Measurements from ENCODE around the gene LIN37. TPM values are rescaled to one million over a fixed set of nuclear protein-coding genes. Genes with fewer than 3 reads are reported as not detected.

Gene LIN37
- total RNA-seq, 1 donor = 9.0 TPM

GRCh38 chr19:35780058-35780457, 31.7 kb downstream of the LIN37 start:
- no peak for TF ChIP-seq CTCF (IDR thresholded peaks at IDR 0.05; ENCODE audit: extremely low read depth, low read depth, low read length)
- no peak overlapping the region for H2AFZ ChIP-seq (ENCODE audit: low read length)

GRCh38 chr19:35780717-35781116, 32.3 kb downstream of the LIN37 start:
- peaks cover 2% of the 10 kb centered on the region for H3K79me2 ChIP-seq (ENCODE audit: insufficient read depth, low read length)
- no peak overlapping the region for H3K27ac ChIP-seq (ENCODE audit: low read depth, low read length)
- no peaks in the 10 kb centered on the region for H3K27me3 ChIP-seq (ENCODE audit: insufficient read depth, low read length)
- H2AFZ ChIP-seq (ENCODE audit: low read length) = no peak overlapping the region
- H3K36me3 ChIP-seq (ENCODE audit: insufficient read depth, low read length) = no peaks in the 10 kb centered on the region
- DNase-seq (ENCODE audit: insufficient read length, low spot score, missing footprints) = peak; percentile 47
- H3K9me3 ChIP-seq (ENCODE audit: low read depth, low read length) = no peaks in the 10 kb centered on the region
- no peak for TF ChIP-seq CTCF (IDR thresholded peaks at IDR 0.05; ENCODE audit: extremely low read depth, low read depth, low read length)
- H3K4me2 ChIP-seq (ENCODE audit: insufficient read depth, low read length) = no peak overlapping the region
- H3K4me1 ChIP-seq (ENCODE audit: insufficient read depth, low read length) = no peaks in the 10 kb centered on the region
- H3K4me3 ChIP-seq (ENCODE audit: insufficient read depth, low read length) = no peak overlapping the region
- H4K20me1 ChIP-seq (ENCODE audit: insufficient read depth, low read length) = no peaks in the 10 kb centered on the region

More at GRCh38 chr19:35780058-35780457, 31.7 kb downstream of the LIN37 start:
- no peaks in the 10 kb centered on the region for H4K20me1 ChIP-seq (ENCODE audit: insufficient read depth, low read length)
- no peak overlapping the region for H3K27ac ChIP-seq (ENCODE audit: low read depth, low read length)
- peak; percentile 72 for DNase-seq (ENCODE audit: insufficient read length, low spot score, missing footprints)
- H3K79me2 ChIP-seq (ENCODE audit: insufficient read depth, low read length) = peaks cover 2% of the 10 kb centered on the region
- H3K27me3 ChIP-seq (ENCODE audit: insufficient read depth, low read length) = no peaks in the 10 kb centered on the region
- H3K4me3 ChIP-seq (ENCODE audit: insufficient read depth, low read length) = no peak overlapping the region
- no peaks in the 10 kb centered on the region for H3K9me3 ChIP-seq (ENCODE audit: low read depth, low read length)
- H3K4me1 ChIP-seq (ENCODE audit: insufficient read depth, low read length) = peaks cover under 1% of the 10 kb centered on the region
- no peaks in the 10 kb centered on the region for H3K36me3 ChIP-seq (ENCODE audit: insufficient read depth, low read length)
- H3K4me2 ChIP-seq (ENCODE audit: insufficient read depth, low read length) = no peak overlapping the region

GRCh38 chr19:35781650-35782049, 33.3 kb downstream of the LIN37 start:
- Histone ChIP-seq H3K79me2 (ENCODE audit: insufficient read depth, low read length) (no peaks in the 10 kb centered on the region), H3K36me3 (ENCODE audit: insufficient read depth, low read length) (no peaks in the 10 kb centered on the region), H3K4me3 (ENCODE audit: insufficient read depth, low read length) (no peak overlapping the region), H2AFZ (ENCODE audit: low read length) (no peak overlapping the region), H3K4me1 (ENCODE audit: insufficient read depth, low read length) (no peaks in the 10 kb centered on the region), H3K4me2 (ENCODE audit: insufficient read depth, low read length) (no peak overlapping the region), H4K20me1 (ENCODE audit: insufficient read depth, low read length) (no peaks in the 10 kb centered on the region), H3K27me3 (ENCODE audit: insufficient read depth, low read length) (no peaks in the 10 kb centered on the region), H3K27ac (ENCODE audit: low read depth, low read length) (no peak overlapping the region), H3K9me3 (ENCODE audit: low read depth, low read length) (no peaks in the 10 kb centered on the region)
- TF ChIP-seq CTCF (IDR thresholded peaks at IDR 0.05; ENCODE audit: extremely low read depth, low read depth, low read length) = no peak
- peak; percentile 51 for DNase-seq (ENCODE audit: insufficient read length, low spot score, missing footprints)

GRCh38 chr19:35782589-35782988, 34.2 kb downstream of the LIN37 start:
- DNase-seq (ENCODE audit: insufficient read length, low spot score, missing footprints) = peak; percentile 82
- Histone ChIP-seq H3K27ac (ENCODE audit: low read depth, low read length) (no peak overlapping the region), H3K4me2 (ENCODE audit: insufficient read depth, low read length) (no peak overlapping the region), H3K4me1 (ENCODE audit: insufficient read depth, low read length) (no peaks in the 10 kb centered on the region), H4K20me1 (ENCODE audit: insufficient read depth, low read length) (no peaks in the 10 kb centered on the region), H2AFZ (ENCODE audit: low read length) (no peak overlapping the region), H3K4me3 (ENCODE audit: insufficient read depth, low read length) (no peak overlapping the region), H3K9me3 (ENCODE audit: low read depth, low read length) (no peaks in the 10 kb centered on the region), H3K27me3 (ENCODE audit: insufficient read depth, low read length) (no peaks in the 10 kb centered on the region), H3K36me3 (ENCODE audit: insufficient read depth, low read length) (no peaks in the 10 kb centered on the region), H3K79me2 (ENCODE audit: insufficient read depth, low read length) (no peaks in the 10 kb centered on the region)
- no peak for TF ChIP-seq CTCF (IDR thresholded peaks at IDR 0.05; ENCODE audit: extremely low read depth, low read depth, low read length)
